GM21825 (cell line): ENCODE measurements around the gene ARHGEF3.

Experiments
- ATAC-seq: cut with Tn5 transposase; IDR thresholded peaks from one replicate; pipeline ENCODE4 v1.9.1; 2021; ENCODE audit warnings: mild to moderate bottlenecking, moderate library complexity; ENCODE audit not compliant: unreplicated experiment

ARHGEF3 gene

DNA sequence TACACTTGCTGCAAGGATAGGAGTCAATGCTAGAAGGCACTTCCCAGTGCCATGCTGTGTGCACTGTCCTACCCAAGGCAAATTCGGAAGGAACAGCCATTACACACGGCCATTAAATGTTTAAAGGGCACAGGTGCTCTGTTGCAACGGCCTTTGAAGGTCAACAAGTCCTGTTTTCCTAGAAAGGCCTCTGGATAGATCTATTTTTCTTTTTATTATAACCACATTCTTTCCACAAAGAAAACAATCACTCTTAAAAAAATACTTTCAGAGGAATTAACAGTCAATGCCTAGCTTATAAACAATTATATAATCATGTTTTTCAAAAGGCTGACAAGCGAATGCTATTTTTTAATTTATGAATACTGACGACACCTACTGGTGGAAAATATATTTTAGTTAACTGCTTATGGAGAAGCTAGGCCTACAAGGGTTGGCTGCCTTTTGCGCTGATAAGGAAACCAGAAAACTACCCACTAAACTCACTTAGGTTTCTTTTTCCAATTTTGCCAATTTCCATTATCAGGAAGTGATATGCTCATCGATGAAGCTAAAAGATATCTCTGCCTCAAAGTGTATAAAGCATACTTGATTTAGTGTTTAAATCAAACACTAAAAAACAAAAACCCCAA is 2.4 kb downstream of the ARHGEF3 start:
- no peak for ATAC-seq

DNA sequence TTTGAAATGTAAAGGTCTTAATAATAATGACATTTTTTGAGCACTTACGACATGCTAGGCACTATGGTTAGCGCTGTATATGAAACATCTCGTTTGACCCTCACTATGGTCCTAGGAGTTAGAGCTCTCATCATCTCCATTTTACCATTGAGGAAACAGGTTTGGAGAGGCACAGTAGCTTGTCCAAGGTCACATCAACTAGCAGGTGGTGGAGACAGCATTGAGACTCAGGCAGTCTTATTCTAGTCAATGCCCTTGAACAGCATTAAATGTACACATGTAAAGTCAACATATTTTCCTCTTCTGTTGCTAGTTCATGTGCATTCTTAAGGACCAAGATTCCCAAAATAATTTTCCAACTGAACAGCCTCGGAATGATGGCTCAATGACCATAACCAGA is 4.8 kb downstream of the ARHGEF3 start:
- ATAC-seq: no peak

GRCh38 chr3:56796202-56796601 is 5.5 kb downstream of the ARHGEF3 start:
- ATAC-seq: no peak

DNA sequence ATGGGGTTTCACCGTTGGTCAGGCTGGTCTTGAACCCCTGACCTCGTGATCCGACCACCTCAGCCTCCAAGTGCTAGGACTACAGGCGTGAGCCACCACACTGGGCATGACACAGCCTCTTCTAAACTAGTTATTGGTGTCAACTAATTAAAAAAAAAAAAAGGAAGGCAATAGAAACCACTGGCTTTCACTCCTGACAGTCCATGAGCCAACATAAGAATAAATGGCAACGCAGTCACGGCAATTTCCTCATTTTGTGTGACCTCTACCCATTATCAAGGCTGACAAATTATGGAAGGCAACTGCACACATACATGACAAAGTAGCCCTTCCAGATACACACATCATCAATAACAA is 5.9 kb downstream of the ARHGEF3 start:
- no peak for ATAC-seq

- ATAC-seq: no peak
Observed at GRCh38 chr3:56795097-56795828, 6.5 kb downstream of the ARHGEF3 start.

- no peak for ATAC-seq
Observed at GRCh38 chr3:56792193-56792592, 9.6 kb downstream of the ARHGEF3 start.

GRCh38 chr3:56790016-56790821 is 11.5 kb downstream of the ARHGEF3 start:
- no peak for ATAC-seq

- ATAC-seq: no peak
Observed at GRCh38 chr3:56789076-56789475, 12.7 kb downstream of the ARHGEF3 start.

DNA sequence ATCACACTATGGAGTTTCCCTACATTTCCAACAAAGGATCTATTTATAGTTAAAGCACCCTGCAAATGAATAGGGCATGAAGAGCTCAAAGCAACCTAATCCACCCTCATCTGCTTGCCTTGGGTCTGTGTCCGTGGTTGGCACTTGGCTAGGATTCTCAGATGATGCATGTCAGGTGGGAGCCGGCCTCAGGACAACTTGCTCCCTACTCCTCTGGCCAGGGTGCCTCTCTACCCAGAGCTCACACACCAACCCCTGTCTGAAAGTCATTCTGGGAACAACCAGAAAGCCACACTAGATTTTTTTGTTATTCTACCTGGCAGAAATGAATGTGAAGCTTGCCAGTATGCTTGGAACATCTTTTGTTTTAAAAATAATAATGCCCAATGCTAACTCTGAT is 13.2 kb downstream of the ARHGEF3 start:
- no peak for ATAC-seq

DNA sequence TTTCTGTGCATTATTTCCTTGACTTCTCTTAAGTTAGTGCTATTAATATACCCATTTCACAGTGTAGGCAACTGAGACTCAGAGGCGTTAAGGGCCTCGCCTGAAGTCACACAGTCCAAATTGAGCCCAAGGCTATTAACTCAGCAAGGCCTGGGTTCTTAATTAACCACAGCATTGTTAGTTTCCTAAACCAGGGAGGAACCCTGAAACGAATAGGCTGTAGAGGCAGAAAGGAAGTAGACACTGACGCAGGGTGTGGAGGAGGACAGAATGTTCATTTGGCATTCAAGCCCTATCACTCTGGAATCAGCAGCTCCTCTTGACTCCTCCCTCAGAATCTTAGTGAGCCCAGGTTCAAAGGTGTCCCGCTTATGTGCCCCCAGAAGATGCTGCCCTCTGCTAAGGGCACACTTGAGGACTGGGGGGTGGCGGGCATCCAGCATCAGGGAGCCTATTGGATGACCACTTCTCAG is 13.9 kb downstream of the ARHGEF3 start:
- no peak for ATAC-seq

DNA sequence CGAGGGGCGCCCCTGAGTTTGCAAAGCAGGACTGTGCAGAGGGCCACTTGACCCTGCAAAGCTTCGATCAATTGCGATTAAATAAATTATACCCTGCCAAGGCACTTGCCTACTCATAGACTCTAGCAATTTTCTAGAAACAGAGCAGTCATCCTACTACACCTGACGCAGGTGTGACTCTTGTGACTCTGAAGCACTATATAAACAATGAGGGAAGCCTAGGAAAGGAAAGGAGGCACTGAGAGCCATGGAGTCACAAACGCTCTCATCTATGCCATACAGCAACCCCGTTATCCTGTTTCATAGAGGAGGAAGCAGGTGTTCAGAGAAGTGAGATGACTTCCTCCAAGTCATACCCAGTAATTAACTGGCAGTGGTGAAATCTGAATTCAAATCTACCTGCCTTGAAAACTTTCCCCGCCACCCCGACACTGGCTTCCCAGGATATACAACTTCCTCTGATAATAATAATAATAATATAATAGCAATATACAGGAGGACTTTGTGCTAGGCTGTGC is 14.4 kb downstream of the ARHGEF3 start:
- ATAC-seq: no peak

GRCh38 chr3:56785499-56785898 is 16.2 kb downstream of the ARHGEF3 start:
- no peak for ATAC-seq

GRCh38 chr3:56784448-56785001 is 17.2 kb downstream of the ARHGEF3 start:
- ATAC-seq: no peak

- peak; percentile 96 for ATAC-seq
Observed at GRCh38 chr3:56783644-56784447, 17.9 kb downstream of the ARHGEF3 start.

- no peak for ATAC-seq
Observed at GRCh38 chr3:56782906-56783305, 18.8 kb downstream of the ARHGEF3 start.

DNA sequence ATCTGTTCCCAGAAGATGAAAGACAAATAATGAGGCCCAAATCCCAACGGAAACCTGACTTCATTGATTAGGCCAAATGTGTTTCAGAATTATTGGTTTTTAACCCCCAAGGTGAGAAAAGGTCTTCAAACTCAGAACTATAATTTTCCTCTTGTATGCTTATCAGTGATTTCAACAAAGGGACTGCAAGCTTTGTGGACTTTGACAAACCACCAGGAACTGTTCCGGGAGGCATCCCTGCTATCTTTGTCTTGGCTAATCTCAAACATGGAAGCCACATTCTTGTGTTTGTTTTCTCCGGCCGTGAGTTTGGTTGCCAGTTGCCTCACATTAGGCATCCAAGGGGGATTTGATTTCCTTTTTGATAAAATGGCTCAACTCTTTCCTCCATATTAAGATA is 19.5 kb downstream of the ARHGEF3 start:
- no peak for ATAC-seq

DNA sequence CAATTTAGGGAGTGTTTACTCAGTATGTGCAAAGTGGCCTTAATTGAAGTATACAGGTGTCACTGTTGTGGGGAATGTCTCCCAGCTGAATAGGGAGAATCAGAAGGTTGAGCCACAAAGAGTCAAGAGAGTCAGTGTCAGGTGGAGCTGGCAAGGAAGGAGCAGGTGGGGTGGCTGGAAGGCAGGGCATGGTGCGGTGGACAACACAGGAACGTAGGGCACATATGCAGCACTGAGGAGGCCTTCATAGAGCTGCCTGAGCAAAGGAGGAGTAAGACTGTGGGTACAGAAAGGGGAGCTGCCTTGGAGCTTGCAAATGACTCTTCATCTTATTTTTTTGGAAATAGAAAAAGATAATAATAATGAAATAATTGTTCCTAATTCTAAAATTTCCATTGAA is 20.0 kb downstream of the ARHGEF3 start:
- no peak for ATAC-seq

- no peak for ATAC-seq
Observed at GRCh38 chr3:56780936-56781335, 20.8 kb downstream of the ARHGEF3 start.

DNA sequence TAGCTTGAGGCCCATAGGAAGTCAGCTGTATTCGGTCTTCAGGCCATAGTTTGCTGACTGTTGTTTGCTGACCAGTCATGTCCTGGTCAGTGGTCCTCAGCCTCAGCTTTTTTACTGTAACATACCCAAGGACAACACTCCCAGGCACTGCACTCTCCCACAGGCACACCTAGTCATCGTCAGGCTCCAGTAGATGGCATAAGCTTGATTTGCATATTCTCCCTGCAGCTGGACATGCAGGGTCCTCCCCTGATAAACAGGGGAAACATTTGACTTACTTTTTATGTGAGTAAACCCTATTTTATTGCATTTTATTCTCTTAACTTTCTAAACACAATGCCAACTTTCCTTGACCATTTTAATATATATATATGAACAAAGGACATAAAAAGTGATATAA is 22.9 kb downstream of the ARHGEF3 start:
- ATAC-seq: no peak

- ATAC-seq: no peak
Observed at GRCh38 chr3:56776556-56776950, 25.2 kb downstream of the ARHGEF3 start.
